ENCODE results near the gene VPS18. TPM values are rescaled to one million over a fixed set of nuclear protein-coding genes. Genes with fewer than 3 reads are reported as not detected.

VPS18 gene
- total and polyA plus RNA-seq, 4 donors = 3.4 to 15.3 (median 10.3) TPM

DNA sequence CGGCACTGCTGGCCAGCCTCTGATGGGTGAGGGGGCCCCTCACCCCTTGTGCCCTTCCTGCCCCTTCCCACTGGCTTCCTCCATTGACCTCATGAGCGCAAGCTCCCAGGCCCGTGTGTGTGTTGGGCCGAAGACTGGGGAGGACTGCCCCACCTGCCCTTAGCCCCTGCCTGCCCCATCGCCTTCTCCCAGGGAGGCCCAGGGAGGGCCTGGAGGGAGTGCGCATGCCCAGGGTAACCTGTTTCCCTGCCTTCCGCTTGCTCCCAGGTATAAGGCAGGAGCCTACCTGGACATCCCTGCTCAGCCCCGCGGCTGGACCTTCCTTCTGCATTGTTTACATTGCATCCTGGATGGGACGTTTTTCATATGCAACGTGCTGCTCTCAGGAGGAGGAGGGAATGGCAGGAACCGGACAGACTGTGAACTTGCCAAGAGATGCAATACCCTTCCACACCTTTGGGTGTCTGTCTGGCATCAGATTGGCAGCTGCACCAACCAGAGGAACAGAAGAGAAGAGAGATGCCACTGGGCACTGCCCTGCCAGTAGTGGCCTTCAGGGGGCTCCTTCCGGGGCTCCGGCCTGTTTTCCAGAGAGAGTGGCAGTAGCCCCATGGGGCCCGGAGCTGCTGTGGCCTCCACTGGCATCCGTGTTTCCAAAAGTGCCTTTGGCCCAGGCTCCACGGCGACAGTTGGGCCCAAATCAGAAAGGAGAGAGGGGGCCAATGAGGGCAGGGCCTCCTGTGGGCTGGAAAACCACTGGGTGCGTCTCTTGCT is 43.7 kb downstream of the VPS18 start:
- WGBS = 64% methylated on average over 19 of the region's 19 CpGs
- Histone ChIP-seq H3K27ac (ENCODE audit: low read depth in 1 of 2, low read length in 2 of 2) (peak overlapping the region in 1 of 2 donors; percentile 48), H3K4me1 (ENCODE audit: control insufficient read depth in 4 of 4, insufficient read depth in 4 of 4, low read length in 3 of 4) (peaks cover 11 to 54% (median 37%) of the 10 kb centered on the region in 4 donors), H3K4me3 (ENCODE audit: low read depth in 1 of 3, low read length in 3 of 3) (no peak overlapping the region), H3K9ac (ENCODE audit: low read depth in 1 of 2, low read length in 2 of 2) (no peak overlapping the region), H3K27me3 (ENCODE audit: control insufficient read depth in 4 of 4, insufficient read depth in 4 of 4, low read length in 3 of 4) (no peaks in the 10 kb centered on the region), H3K36me3 (ENCODE audit: control insufficient read depth in 4 of 4, insufficient read depth in 3 of 4, low read depth in 1 of 4, low read length in 3 of 4) (no peaks in the 10 kb centered on the region), H3K9me3 (ENCODE audit: control insufficient read depth in 4 of 4, low read length in 3 of 4) (no peaks in the 10 kb centered on the region)
- TF ChIP-seq TAF1 (conservative IDR thresholded peaks at IDR 0.05) (no peak), RAD21 (IDR thresholded peaks at IDR 0.05) (peak; percentile 79 to 80)
- TF ChIP-seq, protein P1, sequence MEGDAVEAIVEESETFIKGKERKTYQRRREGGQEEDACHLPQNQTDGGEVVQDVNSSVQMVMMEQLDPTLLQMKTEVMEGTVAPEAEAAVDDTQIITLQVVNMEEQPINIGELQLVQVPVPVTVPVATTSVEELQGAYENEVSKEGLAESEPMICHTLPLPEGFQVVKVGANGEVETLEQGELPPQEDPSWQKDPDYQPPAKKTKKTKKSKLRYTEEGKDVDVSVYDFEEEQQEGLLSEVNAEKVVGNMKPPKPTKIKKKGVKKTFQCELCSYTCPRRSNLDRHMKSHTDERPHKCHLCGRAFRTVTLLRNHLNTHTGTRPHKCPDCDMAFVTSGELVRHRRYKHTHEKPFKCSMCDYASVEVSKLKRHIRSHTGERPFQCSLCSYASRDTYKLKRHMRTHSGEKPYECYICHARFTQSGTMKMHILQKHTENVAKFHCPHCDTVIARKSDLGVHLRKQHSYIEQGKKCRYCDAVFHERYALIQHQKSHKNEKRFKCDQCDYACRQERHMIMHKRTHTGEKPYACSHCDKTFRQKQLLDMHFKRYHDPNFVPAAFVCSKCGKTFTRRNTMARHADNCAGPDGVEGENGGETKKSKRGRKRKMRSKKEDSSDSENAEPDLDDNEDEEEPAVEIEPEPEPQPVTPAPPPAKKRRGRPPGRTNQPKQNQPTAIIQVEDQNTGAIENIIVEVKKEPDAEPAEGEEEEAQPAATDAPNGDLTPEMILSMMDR (IDR thresholded peaks at IDR 0.05; ENCODE audit: low read depth, low read length, missing input control) = peak; percentile 67
- DNase-seq (ENCODE audit: low spot score) = no peak

DNA sequence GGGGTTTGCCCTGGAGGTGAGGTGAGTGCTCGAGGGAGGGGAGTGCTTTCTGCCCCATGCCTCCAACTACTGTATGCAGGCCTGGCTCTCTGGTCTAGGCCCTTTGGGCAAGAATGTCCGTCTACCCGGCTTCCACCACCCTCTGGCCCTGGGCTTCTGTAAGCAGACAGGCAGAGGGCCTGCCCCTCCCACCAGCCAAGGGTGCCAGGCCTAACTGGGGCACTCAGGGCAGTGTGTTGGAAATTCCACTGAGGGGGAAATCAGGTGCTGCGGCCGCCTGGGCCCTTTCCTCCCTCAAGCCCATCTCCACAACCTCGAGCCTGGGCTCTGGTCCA is 44.3 kb downstream of the VPS18 start:
- Histone ChIP-seq H3K27ac (ENCODE audit: low read depth in 1 of 2, low read length in 2 of 2) (no peak overlapping the region), H3K4me1 (ENCODE audit: control insufficient read depth in 4 of 4, insufficient read depth in 4 of 4, low read length in 3 of 4) (peaks cover 8 to 50% (median 33%) of the 10 kb centered on the region in 4 donors), H3K4me3 (ENCODE audit: low read depth in 1 of 3, low read length in 3 of 3) (no peak overlapping the region), H3K27me3 (ENCODE audit: control insufficient read depth in 4 of 4, insufficient read depth in 4 of 4, low read length in 3 of 4) (no peaks in the 10 kb centered on the region), H3K9ac (ENCODE audit: low read depth in 1 of 2, low read length in 2 of 2) (no peak overlapping the region), H3K9me3 (ENCODE audit: control insufficient read depth in 4 of 4, low read length in 3 of 4) (no peaks in the 10 kb centered on the region), H3K36me3 (ENCODE audit: control insufficient read depth in 4 of 4, insufficient read depth in 3 of 4, low read depth in 1 of 4, low read length in 3 of 4) (no peaks in the 10 kb centered on the region)
- DNase-seq (ENCODE audit: low spot score) = no peak
- no peak for TF ChIP-seq TAF1 (conservative IDR thresholded peaks at IDR 0.05)
- TF ChIP-seq, protein P2, sequence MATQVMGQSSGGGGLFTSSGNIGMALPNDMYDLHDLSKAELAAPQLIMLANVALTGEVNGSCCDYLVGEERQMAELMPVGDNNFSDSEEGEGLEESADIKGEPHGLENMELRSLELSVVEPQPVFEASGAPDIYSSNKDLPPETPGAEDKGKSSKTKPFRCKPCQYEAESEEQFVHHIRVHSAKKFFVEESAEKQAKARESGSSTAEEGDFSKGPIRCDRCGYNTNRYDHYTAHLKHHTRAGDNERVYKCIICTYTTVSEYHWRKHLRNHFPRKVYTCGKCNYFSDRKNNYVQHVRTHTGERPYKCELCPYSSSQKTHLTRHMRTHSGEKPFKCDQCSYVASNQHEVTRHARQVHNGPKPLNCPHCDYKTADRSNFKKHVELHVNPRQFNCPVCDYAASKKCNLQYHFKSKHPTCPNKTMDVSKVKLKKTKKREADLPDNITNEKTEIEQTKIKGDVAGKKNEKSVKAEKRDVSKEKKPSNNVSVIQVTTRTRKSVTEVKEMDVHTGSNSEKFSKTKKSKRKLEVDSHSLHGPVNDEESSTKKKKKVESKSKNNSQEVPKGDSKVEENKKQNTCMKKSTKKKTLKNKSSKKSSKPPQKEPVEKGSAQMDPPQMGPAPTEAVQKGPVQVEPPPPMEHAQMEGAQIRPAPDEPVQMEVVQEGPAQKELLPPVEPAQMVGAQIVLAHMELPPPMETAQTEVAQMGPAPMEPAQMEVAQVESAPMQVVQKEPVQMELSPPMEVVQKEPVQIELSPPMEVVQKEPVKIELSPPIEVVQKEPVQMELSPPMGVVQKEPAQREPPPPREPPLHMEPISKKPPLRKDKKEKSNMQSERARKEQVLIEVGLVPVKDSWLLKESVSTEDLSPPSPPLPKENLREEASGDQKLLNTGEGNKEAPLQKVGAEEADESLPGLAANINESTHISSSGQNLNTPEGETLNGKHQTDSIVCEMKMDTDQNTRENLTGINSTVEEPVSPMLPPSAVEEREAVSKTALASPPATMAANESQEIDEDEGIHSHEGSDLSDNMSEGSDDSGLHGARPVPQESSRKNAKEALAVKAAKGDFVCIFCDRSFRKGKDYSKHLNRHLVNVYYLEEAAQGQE (IDR thresholded peaks at IDR 0.05) = no peak
- TF ChIP-seq HNF4G (IDR thresholded peaks at IDR 0.05) = no peak
- no peak for TF ChIP-seq FOXA1 (IDR thresholded peaks at IDR 0.05)
- whole genome bisulfite sequencing = 87% methylated on average over 6 of the region's 6 CpGs

DNA sequence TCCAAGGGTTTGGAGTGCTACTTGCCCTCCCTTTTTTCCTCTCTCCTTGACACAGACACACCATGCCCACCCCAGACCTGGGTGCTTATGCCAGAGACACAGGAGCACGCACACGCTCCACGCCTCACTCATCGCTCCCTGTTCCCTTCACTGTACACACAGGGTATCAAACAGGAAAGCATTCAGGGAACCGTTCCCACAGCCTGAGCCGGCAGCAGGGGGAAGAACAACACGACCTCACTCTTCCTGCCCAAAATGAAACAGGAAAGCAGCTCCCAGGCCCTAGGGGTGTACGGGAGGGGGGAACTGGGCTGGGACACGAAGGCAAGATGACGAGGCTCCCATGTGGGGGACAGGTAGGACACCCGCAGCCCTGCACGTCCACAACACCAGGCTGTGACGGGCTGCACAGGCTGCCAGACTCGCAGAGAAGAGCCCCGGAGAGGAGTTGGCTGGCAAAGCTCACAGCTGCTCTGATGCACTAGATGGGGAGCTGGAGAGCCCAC is 46.1 kb downstream of the VPS18 start:
- WGBS = 67% methylated on average over 15 of the region's 15 CpGs
- Histone ChIP-seq H3K4me3 (ENCODE audit: low read depth in 1 of 3, low read length in 3 of 3) (no peak overlapping the region), H3K27me3 (ENCODE audit: control insufficient read depth in 4 of 4, insufficient read depth in 4 of 4, low read length in 3 of 4) (no peaks in the 10 kb centered on the region), H3K9me3 (ENCODE audit: control insufficient read depth in 4 of 4, low read length in 3 of 4) (no peaks in the 10 kb centered on the region), H3K36me3 (ENCODE audit: control insufficient read depth in 4 of 4, insufficient read depth in 3 of 4, low read depth in 1 of 4, low read length in 3 of 4) (no peaks in the 10 kb centered on the region), H3K4me1 (ENCODE audit: control insufficient read depth in 4 of 4, insufficient read depth in 4 of 4, low read length in 3 of 4) (peaks cover 10 to 54% (median 40%) of the 10 kb centered on the region in 4 donors), H3K9ac (ENCODE audit: low read depth in 1 of 2, low read length in 2 of 2) (peak overlapping the region in 1 of 2 donors; percentile 17), H3K27ac (ENCODE audit: low read depth in 1 of 2, low read length in 2 of 2) (peak overlapping the region; percentile 66 to 76)
- TF ChIP-seq, protein P3, sequence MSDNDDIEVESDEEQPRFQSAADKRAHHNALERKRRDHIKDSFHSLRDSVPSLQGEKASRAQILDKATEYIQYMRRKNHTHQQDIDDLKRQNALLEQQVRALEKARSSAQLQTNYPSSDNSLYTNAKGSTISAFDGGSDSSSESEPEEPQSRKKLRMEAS (IDR thresholded peaks at IDR 0.05) = peak; percentile 22
- TF ChIP-seq NR2F2 (IDR thresholded peaks at IDR 0.05) (peak; percentile 57), JUND (IDR thresholded peaks at IDR 0.05) (no peak)
- DNase-seq (ENCODE audit: low spot score) = no peak

All from liver (tissue), 9 donors.